CD4-positive, alpha-beta memory T cell (primary cell): Measurements from ENCODE around the gene RASGRP1. TPM values are rescaled to one million over a fixed set of nuclear protein-coding genes. Genes with fewer than 3 reads are reported as not detected.

Experiments used
- CTCF ChIA-PET: fragments of 350-600 bp; sonication (Branson Sonifier 250); formaldehyde crosslinking; loops from one replicate; lab custom pipeline; 2021; ENCODE audit warnings: inconsistent platforms; ENCODE audit not compliant: partially characterized antibody; lab: Charles Lee
- POLR2A ChIA-PET: fragments of 350-600 bp; sonication (Branson Sonifier 250); formaldehyde crosslinking; loops from one replicate; lab custom pipeline; 2021; ENCODE audit not compliant: partially characterized antibody; lab: Charles Lee
- DNase-seq, 5 donors: peaks; one replicate each; pipeline versions ENCODE4 v3.0.0 to v3.0.0-alpha.2; 2020 to 2022; ENCODE audit warnings: mixed read lengths in 1 of 5
- H3K27ac ChIP-seq: one replicate; pipeline ENCODE4 v1.7.0; 2013; ENCODE audit warnings: low read depth, low read length
- H3K27me3 ChIP-seq: 2 replicates; pipeline ENCODE4 v1.7.0; 2013; ENCODE audit warnings: mild to moderate bottlenecking, low read length, moderate library complexity; ENCODE audit not compliant: insufficient read depth
- H3K36me3 ChIP-seq: 2 replicates; pipeline ENCODE4 v1.7.0; 2013; ENCODE audit warnings: mild to moderate bottlenecking, low read length, moderate library complexity; ENCODE audit not compliant: insufficient read depth
- H3K4me1 ChIP-seq: 2 replicates; pipeline ENCODE4 v1.7.0; 2013; ENCODE audit warnings: mild to moderate bottlenecking, low read length, moderate library complexity; ENCODE audit not compliant: insufficient read depth
- H3K4me3 ChIP-seq, 2 donors: one replicate each; pipeline ENCODE4 v1.7.0; 2013; ENCODE audit warnings: low read length in 2 of 2, mild to moderate bottlenecking in 1 of 2
- H3K9me3 ChIP-seq, 2 donors: one replicate each; pipeline ENCODE4 v1.7.0; 2013; ENCODE audit warnings: low read length in 2 of 2, control low read depth in 1 of 2; ENCODE audit not compliant: control insufficient read depth in 1 of 2
- H3K27ac Mint-ChIP-seq, 7 donors: one replicate each; pipeline ENCODE4 v1.8.0; 2020 to 2021; ENCODE audit warnings: mixed read lengths in 7 of 7, mild to moderate bottlenecking in 6 of 7, inconsistent platforms in 3 of 7, moderate library complexity in 3 of 7
- H3K27me3 Mint-ChIP-seq, 2 donors: one replicate each; pipeline ENCODE4 v1.8.0; 2020 to 2021; ENCODE audit warnings: mixed read lengths in 2 of 2
- H3K36me3 Mint-ChIP-seq, 2 donors: one replicate each; pipeline ENCODE4 v1.8.0; 2020 to 2021; ENCODE audit warnings: mixed read lengths in 2 of 2, inconsistent platforms in 1 of 2, mild to moderate bottlenecking in 1 of 2
- H3K4me1 Mint-ChIP-seq, 4 donors: one replicate each; pipeline ENCODE4 v1.8.0; 2020 to 2021; ENCODE audit warnings: mixed read lengths in 4 of 4, mild to moderate bottlenecking in 1 of 4
- H3K4me3 Mint-ChIP-seq, 8 donors: one replicate each; pipeline ENCODE4 v1.8.0; 2020 to 2021; ENCODE audit warnings: mixed read lengths in 8 of 8, mild to moderate bottlenecking in 7 of 8, moderate library complexity in 6 of 8, inconsistent platforms in 3 of 8
- H3K9me3 Mint-ChIP-seq, 8 donors: one replicate each; pipeline ENCODE4 v1.8.0; 2020 to 2021; ENCODE audit warnings: mixed read lengths in 8 of 8, mild to moderate bottlenecking in 5 of 8, inconsistent platforms in 3 of 8, moderate library complexity in 1 of 8
- intact Hi-C: fragments of 100-400 bp; cut with micrococcal nuclease; formaldehyde crosslinking; loops from one replicate; pipeline ENCODE4 v1.15.1; 2023
- polyA plus RNA-seq, 2 donors: library from polyadenylated mRNA; unstranded; fragments of 300-500 nt; fragmentation: Illumina TruSeq; gene quantifications; one replicate each; pipeline ENCODE4 v1.2.3, GENCODE V29; 2021
- total RNA-seq, 2 experiments: library from RNA; stranded (reverse); gene quantifications; one replicate each; pipeline ENCODE4 v1.2.3, GENCODE V29; 2021

The RASGRP1 gene
- total and polyA plus RNA-seq, 4 experiments from 2014 or later = 47.8 to 125 (median 104) TPM

DNA sequence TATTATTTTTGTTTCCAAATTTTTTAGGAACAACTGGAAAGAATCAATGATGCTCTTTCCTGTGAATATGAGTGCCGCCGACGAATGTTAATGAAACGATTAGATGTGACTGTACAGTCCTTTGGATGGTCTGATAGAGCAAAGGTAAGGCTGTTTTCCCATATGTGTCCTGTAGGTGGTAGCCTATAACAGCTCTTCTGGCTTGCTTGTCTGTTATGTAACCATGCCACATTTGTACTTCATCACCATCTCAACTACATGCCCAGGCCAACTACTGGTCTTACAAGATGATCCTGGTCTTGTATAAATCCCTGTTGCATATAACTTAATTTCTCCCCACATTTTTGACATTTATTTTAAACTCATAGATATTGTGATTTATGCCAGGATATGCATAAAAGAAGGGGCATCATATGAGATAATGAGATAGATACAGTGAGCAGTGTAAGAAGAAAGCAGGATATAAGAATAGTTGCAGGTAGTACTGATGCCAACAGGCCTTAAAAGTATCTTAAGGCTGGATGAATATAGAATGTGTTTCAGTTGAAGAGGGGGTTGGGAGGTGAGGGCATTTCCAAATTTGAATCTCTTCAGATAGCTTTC lies 90.4 kb downstream of the RASGRP1 start:
- peaks cover 21% of the 10 kb centered on the region for H3K36me3 ChIP-seq
- peak overlapping the region; percentile 25 for H3K27ac ChIP-seq
- peak overlapping the region in 1 of 8 donors; percentile 2 for H3K4me3 Mint-ChIP-seq
- peaks cover 30 to 45% of the 10 kb centered on the region in 2 donors for H3K36me3 Mint-ChIP-seq
- peak; percentile 57 to 73 (median 69) for DNase-seq
- H3K4me1 ChIP-seq = peaks cover 5% of the 10 kb centered on the region
- H3K4me3 ChIP-seq = no peak overlapping the region
- H3K27me3 Mint-ChIP-seq = no peaks in the 10 kb centered on the region
- CTCF ChIA-PET = interaction anchor here (0.7 to 7.2 kb wide), 19 partner anchors 12 to 1283 kb away, joined by 3 to 196 read pairs (median 4); partner anchors contain the start of genes FAM98B and RASGRP1
- no peaks in the 10 kb centered on the region for H3K27me3 ChIP-seq
- peaks cover 8 to 9% (median 8%) of the 10 kb centered on the region in 4 donors for H3K4me1 Mint-ChIP-seq
- intact Hi-C loops = loop anchor here (1.0 to 10.0 kb wide), 5 partner anchors 90 to 1281 kb away; partner anchors contain the start of gene RASGRP1
- H3K9me3 ChIP-seq = no peaks in the 10 kb centered on the region
- POLR2A ChIA-PET = interaction anchor here (0.8 to 2.4 kb wide), 11 partner anchors 10 to 225 kb away, joined by 3 to 15 read pairs (median 5); partner anchors contain the start of genes FAM98B and RASGRP1
- peak overlapping the region; percentile 59 to 86 (median 81) for H3K27ac Mint-ChIP-seq
- H3K9me3 Mint-ChIP-seq = no peaks in the 10 kb centered on the region

DNA sequence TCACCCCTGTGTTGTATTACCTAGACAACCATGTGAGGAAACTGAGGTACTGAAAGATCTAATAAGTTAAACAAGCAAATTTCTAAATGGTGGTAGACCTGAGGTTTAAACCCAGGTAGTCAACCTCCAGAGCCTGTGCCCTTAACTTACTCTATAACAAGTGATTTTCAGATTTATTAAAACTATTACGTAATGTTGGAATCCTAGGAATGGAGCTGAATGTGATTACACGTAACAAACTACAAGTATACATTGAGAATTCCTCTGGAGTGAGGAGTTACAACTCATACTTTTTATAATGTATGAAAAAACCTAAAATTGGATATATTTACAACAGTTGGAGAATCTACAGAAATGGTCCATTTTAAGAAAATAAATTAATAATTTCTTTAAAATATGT lies 92.6 kb downstream of the RASGRP1 start:
- ChIA-PET POLR2A (interaction anchor here (1.0 to 1.1 kb wide), 2 partner anchors 92 to 219 kb away, joined by 3 to 4 read pairs; no protein-coding TSS in a partner anchor), CTCF (interaction anchor here (1.0 to 7.3 kb wide), 10 partner anchors 11 to 1108 kb away, joined by 3 to 110 read pairs (median 8); partner anchors contain the start of genes FAM98B and THBS1)
- Mint-ChIP-seq H3K27ac (no peak overlapping the region), H3K36me3 (peaks cover 25 to 37% of the 10 kb centered on the region in 2 donors), H3K4me3 (no peak overlapping the region), H3K9me3 (no peaks in the 10 kb centered on the region), H3K4me1 (peaks cover 7 to 9% (median 8%) of the 10 kb centered on the region in 4 donors), H3K27me3 (no peaks in the 10 kb centered on the region)
- H3K4me3 ChIP-seq = no peak overlapping the region
- H3K4me1 ChIP-seq = peaks cover 5% of the 10 kb centered on the region
- intact Hi-C loops = loop anchor here (10.0 kb wide), 1 partner anchor 1283 kb away; no protein-coding TSS in a partner anchor
- peaks cover 16% of the 10 kb centered on the region for H3K36me3 ChIP-seq
- no peaks in the 10 kb centered on the region for H3K9me3 ChIP-seq
- H3K27me3 ChIP-seq = no peaks in the 10 kb centered on the region
- no peak overlapping the region for H3K27ac ChIP-seq
- no peak for DNase-seq

DNA sequence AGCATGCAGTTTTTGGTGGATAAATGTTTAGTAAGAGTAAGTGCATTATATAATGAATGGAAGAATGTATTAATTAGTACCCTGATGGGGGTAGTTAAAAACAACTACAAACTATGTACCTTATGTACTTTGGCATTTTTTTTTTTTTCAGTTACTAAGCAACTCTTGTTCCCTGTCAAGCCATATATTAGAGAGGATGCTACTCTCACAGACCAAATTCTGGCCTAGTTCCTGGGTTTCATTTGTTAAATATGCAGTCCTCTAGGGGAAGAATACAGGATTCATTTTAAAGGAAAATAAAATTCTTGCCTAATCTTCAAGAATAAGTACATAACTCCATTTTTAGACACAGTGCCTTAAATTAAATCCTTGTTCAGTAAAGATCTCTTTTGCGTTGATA lies 93.8 kb downstream of the RASGRP1 start:
- Histone ChIP-seq H3K27me3 (no peaks in the 10 kb centered on the region), H3K4me3 (no peak overlapping the region), H3K9me3 (no peaks in the 10 kb centered on the region), H3K36me3 (peaks cover 13% of the 10 kb centered on the region), H3K27ac (no peak overlapping the region), H3K4me1 (peaks cover 5% of the 10 kb centered on the region)
- peaks cover 6 to 9% (median 8%) of the 10 kb centered on the region in 4 donors for H3K4me1 Mint-ChIP-seq
- H3K4me3 Mint-ChIP-seq = no peak overlapping the region
- no peaks in the 10 kb centered on the region for H3K9me3 Mint-ChIP-seq
- peaks cover 25 to 32% of the 10 kb centered on the region in 2 donors for H3K36me3 Mint-ChIP-seq
- no peaks in the 10 kb centered on the region for H3K27me3 Mint-ChIP-seq
- POLR2A ChIA-PET = interaction anchor here (0.7 kb wide), 1 partner anchor 215 kb away, joined by 3 read pairs; no protein-coding TSS in a partner anchor
- intact Hi-C loops = loop anchor here (10.0 kb wide), 1 partner anchor 1284 kb away; no protein-coding TSS in a partner anchor
- CTCF ChIA-PET = interaction anchor here (1.0 to 7.3 kb wide), 6 partner anchors 16 to 237 kb away, joined by 3 to 110 read pairs (median 11); partner anchors contain the start of gene FAM98B
- no peak for DNase-seq
- peak overlapping the region in 3 of 7 donors; percentile 32 to 55 (median 32) for H3K27ac Mint-ChIP-seq

DNA sequence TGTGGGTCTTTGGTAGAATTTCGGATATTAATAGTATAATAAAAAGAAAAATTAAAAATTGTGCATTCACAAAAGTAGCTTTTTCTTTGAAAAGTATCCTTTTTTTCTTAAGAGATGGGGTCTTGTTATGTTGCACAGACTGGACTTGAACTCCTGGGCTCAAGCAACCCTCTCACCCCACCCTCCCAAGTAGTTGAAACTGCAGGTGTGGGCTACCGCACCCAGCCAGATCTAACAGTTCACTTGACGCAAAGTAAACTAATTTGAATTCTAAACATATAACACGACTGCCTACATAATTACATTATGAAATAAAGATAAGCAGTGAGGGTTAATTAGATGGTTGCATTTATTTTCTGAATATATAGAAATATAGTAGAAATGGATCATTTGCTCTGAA lies 99.9 kb downstream of the RASGRP1 start:
- POLR2A ChIA-PET = interaction anchor here (1.2 to 1.7 kb wide), 3 partner anchors 10 to 234 kb away, joined by 3 to 10 read pairs (median 4); partner anchors contain the start of gene FAM98B
- no peak overlapping the region for H3K4me3 Mint-ChIP-seq
- intact Hi-C loops = no loop called here

DNA sequence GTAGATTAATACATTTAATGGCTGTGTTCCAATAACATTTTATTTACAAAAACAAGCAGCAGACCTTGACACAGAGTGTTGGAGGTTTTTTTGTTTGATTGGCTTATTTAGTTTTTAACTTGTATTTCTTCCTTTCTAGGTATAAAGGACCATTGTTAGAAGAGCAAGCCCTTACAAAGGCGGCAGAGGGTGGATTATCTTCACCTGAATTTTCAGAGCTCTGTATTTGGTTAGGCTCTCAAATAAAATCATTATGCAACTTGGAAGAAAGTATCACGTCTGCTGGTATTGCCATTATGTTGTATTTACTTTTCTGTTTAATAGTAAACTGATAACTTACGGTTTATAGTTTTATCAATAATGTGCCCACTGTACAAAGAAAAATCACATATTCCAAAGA lies 100.7 kb downstream of the RASGRP1 start:
- H3K27ac Mint-ChIP-seq = no peak overlapping the region
- no peaks in the 10 kb centered on the region for H3K9me3 ChIP-seq
- POLR2A ChIA-PET = interaction anchor here (1.2 to 1.7 kb wide), 3 partner anchors 9 to 236 kb away, joined by 4 to 10 read pairs (median 4); partner anchors contain the start of gene FAM98B
- no peak overlapping the region for H3K27ac ChIP-seq
- H3K27me3 ChIP-seq = no peaks in the 10 kb centered on the region
- no peaks in the 10 kb centered on the region for H3K9me3 Mint-ChIP-seq
- H3K4me1 Mint-ChIP-seq = peaks cover 23 to 34% (median 24%) of the 10 kb centered on the region in 4 donors
- H3K27me3 Mint-ChIP-seq = no peaks in the 10 kb centered on the region
- peaks cover 3% of the 10 kb centered on the region for H3K4me1 ChIP-seq
- CTCF ChIA-PET = interaction anchor here (0.9 to 3.7 kb wide), 6 partner anchors 10 to 242 kb away, joined by 3 to 17 read pairs (median 6); partner anchors contain the start of gene FAM98B
- H3K4me3 ChIP-seq = no peak overlapping the region
- DNase-seq = no peak
- peaks cover 6 to 9% of the 10 kb centered on the region in 2 donors for H3K36me3 Mint-ChIP-seq
- H3K36me3 ChIP-seq = no peaks in the 10 kb centered on the region
- intact Hi-C loops = no loop called here
- no peak overlapping the region for H3K4me3 Mint-ChIP-seq

More for the DNA sequence above, 99.9 kb downstream of the RASGRP1 start:
- H3K36me3 Mint-ChIP-seq = peaks cover 6 to 9% of the 10 kb centered on the region in 2 donors
- no peak for DNase-seq
- H3K27me3 Mint-ChIP-seq = no peaks in the 10 kb centered on the region
- H3K9me3 Mint-ChIP-seq = no peaks in the 10 kb centered on the region
- H3K27ac Mint-ChIP-seq = no peak overlapping the region
- H3K4me1 Mint-ChIP-seq = peaks cover 16 to 27% (median 19%) of the 10 kb centered on the region in 4 donors
- no peak overlapping the region for H3K27ac ChIP-seq
- no peaks in the 10 kb centered on the region for H3K36me3 ChIP-seq
- no peaks in the 10 kb centered on the region for H3K9me3 ChIP-seq
- CTCF ChIA-PET = interaction anchor here (0.6 to 3.7 kb wide), 7 partner anchors 10 to 243 kb away, joined by 3 to 17 read pairs (median 4); partner anchors contain the start of gene FAM98B
- H3K4me1 ChIP-seq = no peaks in the 10 kb centered on the region
- no peak overlapping the region for H3K4me3 ChIP-seq
- no peaks in the 10 kb centered on the region for H3K27me3 ChIP-seq

DNA sequence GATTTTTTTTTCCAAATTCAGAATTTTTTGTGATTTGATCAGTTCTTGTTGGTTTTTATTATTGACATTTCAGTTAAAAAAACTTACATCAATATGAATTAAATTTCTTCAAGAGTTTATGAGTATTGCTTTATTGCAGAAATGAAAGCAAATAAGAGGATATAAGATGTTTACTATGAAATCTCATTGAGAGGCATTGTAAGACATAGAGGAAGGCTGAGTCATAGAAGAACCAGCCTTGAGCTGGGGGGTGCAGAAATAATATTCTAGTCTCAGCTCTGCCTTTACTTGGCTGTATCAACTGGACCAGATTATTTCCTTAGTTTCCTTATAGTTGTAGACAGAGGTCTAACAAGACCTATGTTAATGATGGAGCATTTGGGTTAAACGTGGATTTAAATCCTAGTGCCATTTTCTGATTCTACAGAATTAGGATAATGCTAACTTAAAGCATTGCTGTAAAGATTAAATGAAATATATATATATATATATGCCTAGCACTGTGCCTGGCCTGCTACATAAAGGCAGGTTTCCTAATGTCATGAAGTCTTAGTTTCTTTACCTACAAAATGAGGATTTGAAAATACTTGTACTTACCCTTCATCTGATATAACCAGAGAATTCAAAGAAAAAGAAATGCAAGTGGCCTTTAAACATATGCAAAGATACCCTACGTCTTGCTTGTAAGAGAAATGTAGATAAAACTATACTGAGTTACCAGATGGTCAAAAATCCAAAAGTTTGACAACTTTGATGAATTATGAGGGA lies 103.4 kb downstream of the RASGRP1 start:
- Mint-ChIP-seq H3K27ac (peak overlapping the region in 1 of 7 donors; percentile 57), H3K4me1 (peaks cover 33 to 54% (median 35%) of the 10 kb centered on the region in 4 donors), H3K4me3 (no peak overlapping the region)

More for the DNA sequence above, 103.4 kb downstream of the RASGRP1 start:
- intact Hi-C loops = no loop called here
- Histone ChIP-seq H3K4me1 (peaks cover 6% of the 10 kb centered on the region), H3K36me3 (no peaks in the 10 kb centered on the region), H3K27me3 (no peaks in the 10 kb centered on the region), H3K27ac (no peak overlapping the region), H3K9me3 (no peaks in the 10 kb centered on the region), H3K4me3 (no peak overlapping the region)
- DNase-seq = no peak
- Mint-ChIP-seq H3K9me3 (no peaks in the 10 kb centered on the region), H3K36me3 (peaks cover 2 to 13% of the 10 kb centered on the region in 2 donors), H3K27me3 (no peaks in the 10 kb centered on the region)
- POLR2A ChIA-PET = no interaction called here
- CTCF ChIA-PET = interaction anchor here (0.8 to 2.5 kb wide), 3 partner anchors 11 to 238 kb away, joined by 3 to 11 read pairs (median 7); no protein-coding TSS in a partner anchor
